Measurements from ENCODE around the gene TRIM33. TPM values are rescaled to one million over a fixed set of nuclear protein-coding genes. Genes with fewer than 3 reads are reported as not detected.

Gene TRIM33
- total and polyA plus RNA-seq, 10 of the 15 experiments (the other 5 are each of a cell fraction or from before 2014, with no cell fraction given): 9.0 to 40.3 (median 22.0) TPM

- peaks cover 41% of the 10 kb centered on the region for H3K79me2 ChIP-seq (ENCODE audit: control insufficient read depth, insufficient read depth, low read length)
- POLR2A ChIA-PET: interaction anchor here (1.6 kb wide), 1 partner anchor 18 kb away, joined by 4 read pairs; no protein-coding TSS in a partner anchor
- H3K36me3 ChIP-seq (ENCODE audit: control insufficient read depth in 2 of 2, insufficient read depth in 2 of 2, low read length in 1 of 2): no peaks in the 10 kb centered on the region
- H3K4me3 ChIP-seq: no peak overlapping the region
- no peak for ATAC-seq
- intact Hi-C loops (cut with micrococcal nuclease; ENCODE audit: unreplicated experiment) (no loop called here), in situ Hi-C loops (cut with MboI) (no loop called here)
- no peaks in the 10 kb centered on the region for H4K20me1 ChIP-seq (ENCODE audit: control insufficient read depth, insufficient read depth)
- RAD21 ChIA-PET (ENCODE audit: unreplicated experiment): no interaction called here
- no peak overlapping the region for H3K9ac ChIP-seq (ENCODE audit: control insufficient read depth, insufficient read depth, low read length)
- no TSS peak for BruUV-seq (replicated peaks)
- no peaks in the 10 kb centered on the region for H3K4me1 ChIP-seq (ENCODE audit: control insufficient read depth, insufficient read depth, low read length)
- H3K4me2 ChIP-seq (ENCODE audit: control insufficient read depth, insufficient read depth): no peak overlapping the region
- CTCF ChIA-PET: no interaction called here
- H3K27ac ChIP-seq (ENCODE audit: control insufficient read depth, insufficient read depth): no peak overlapping the region
- no peak for FAIRE-seq
- H2AFZ ChIP-seq (ENCODE audit: control insufficient read depth, low read depth, low read length): no peak overlapping the region
- SMC1A ChIA-PET (ENCODE audit: uncharacterized antibody, unreplicated experiment): interaction anchor here (1.0 to 1.4 kb wide), 2 partner anchors 12 to 26 kb away, joined by 4 read pairs; no protein-coding TSS in a partner anchor
- WGBS (ENCODE audit: insufficient coverage, insufficient replicate concordance, low lambda C conversion rate, missing lambda C conversion rate): 48% methylated on average over 2 of the region's 2 CpGs
- TF ChIP-seq, protein P1, sequence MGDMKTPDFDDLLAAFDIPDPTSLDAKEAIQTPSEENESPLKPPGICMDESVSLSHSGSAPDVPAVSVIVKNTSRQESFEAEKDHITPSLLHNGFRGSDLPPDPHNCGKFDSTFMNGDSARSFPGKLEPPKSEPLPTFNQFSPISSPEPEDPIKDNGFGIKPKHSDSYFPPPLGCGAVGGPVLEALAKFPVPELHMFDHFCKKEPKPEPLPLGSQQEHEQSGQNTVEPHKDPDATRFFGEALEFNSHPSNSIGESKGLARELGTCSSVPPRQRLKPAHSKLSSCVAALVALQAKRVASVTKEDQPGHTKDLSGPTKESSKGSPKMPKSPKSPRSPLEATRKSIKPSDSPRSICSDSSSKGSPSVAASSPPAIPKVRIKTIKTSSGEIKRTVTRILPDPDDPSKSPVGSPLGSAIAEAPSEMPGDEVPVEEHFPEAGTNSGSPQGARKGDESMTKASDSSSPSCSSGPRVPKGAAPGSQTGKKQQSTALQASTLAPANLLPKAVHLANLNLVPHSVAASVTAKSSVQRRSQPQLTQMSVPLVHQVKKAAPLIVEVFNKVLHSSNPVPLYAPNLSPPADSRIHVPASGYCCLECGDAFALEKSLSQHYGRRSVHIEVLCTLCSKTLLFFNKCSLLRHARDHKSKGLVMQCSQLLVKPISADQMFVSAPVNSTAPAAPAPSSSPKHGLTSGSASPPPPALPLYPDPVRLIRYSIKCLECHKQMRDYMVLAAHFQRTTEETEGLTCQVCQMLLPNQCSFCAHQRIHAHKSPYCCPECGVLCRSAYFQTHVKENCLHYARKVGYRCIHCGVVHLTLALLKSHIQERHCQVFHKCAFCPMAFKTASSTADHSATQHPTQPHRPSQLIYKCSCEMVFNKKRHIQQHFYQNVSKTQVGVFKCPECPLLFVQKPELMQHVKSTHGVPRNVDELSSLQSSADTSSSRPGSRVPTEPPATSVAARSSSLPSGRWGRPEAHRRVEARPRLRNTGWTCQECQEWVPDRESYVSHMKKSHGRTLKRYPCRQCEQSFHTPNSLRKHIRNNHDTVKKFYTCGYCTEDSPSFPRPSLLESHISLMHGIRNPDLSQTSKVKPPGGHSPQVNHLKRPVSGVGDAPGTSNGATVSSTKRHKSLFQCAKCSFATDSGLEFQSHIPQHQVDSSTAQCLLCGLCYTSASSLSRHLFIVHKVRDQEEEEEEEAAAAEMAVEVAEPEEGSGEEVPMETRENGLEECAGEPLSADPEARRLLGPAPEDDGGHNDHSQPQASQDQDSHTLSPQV (IDR thresholded peaks at IDR 0.05): no peak
- TF ChIP-seq JUND (IDR thresholded peaks at IDR 0.05; ENCODE audit: low read depth, low read length) (no peak), TAF1 (IDR thresholded peaks at IDR 0.05; ENCODE audit: borderline replicate concordance, low read depth, low read length) (no peak), RELA (IDR thresholded peaks at IDR 0.05; ENCODE audit: borderline replicate concordance, partially characterized antibody) (no peak), SUPT20H (IDR thresholded peaks at IDR 0.05; ENCODE audit: borderline replicate concordance, control insufficient read depth, low read depth, low read length) (no peak), BCL3 (IDR thresholded peaks at IDR 0.05; ENCODE audit: borderline replicate concordance, insufficient read depth, low read depth, low read length, poor library complexity, severe bottlenecking) (no peak), TARDBP (IDR thresholded peaks at IDR 0.05; ENCODE audit: borderline replicate concordance) (no peak), SIX5 (IDR thresholded peaks at IDR 0.05; ENCODE audit: low read depth, low read length, severe bottlenecking) (no peak), SREBF2 (IDR thresholded peaks at IDR 0.05; ENCODE audit: low read length) (no peak), IKZF1 (conservative IDR thresholded peaks at IDR 0.05) (no peak), HDAC6 (IDR thresholded peaks at IDR 0.05; ENCODE audit: unreplicated experiment) (no peak), HSF1 (IDR thresholded peaks at IDR 0.05; ENCODE audit: low read depth, low read length) (no peak), RCOR1 (conservative IDR thresholded peaks at IDR 0.05; ENCODE audit: low read depth, low read length) (no peak)
- TF ChIP-seq, protein P2, sequence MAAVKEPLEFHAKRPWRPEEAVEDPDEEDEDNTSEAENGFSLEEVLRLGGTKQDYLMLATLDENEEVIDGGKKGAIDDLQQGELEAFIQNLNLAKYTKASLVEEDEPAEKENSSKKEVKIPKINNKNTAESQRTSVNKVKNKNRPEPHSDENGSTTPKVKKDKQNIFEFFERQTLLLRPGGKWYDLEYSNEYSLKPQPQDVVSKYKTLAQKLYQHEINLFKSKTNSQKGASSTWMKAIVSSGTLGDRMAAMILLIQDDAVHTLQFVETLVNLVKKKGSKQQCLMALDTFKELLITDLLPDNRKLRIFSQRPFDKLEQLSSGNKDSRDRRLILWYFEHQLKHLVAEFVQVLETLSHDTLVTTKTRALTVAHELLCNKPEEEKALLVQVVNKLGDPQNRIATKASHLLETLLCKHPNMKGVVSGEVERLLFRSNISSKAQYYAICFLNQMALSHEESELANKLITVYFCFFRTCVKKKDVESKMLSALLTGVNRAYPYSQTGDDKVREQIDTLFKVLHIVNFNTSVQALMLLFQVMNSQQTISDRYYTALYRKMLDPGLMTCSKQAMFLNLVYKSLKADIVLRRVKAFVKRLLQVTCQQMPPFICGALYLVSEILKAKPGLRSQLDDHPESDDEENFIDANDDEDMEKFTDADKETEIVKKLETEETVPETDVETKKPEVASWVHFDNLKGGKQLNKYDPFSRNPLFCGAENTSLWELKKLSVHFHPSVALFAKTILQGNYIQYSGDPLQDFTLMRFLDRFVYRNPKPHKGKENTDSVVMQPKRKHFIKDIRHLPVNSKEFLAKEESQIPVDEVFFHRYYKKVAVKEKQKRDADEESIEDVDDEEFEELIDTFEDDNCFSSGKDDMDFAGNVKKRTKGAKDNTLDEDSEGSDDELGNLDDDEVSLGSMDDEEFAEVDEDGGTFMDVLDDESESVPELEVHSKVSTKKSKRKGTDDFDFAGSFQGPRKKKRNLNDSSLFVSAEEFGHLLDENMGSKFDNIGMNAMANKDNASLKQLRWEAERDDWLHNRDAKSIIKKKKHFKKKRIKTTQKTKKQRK (IDR thresholded peaks at IDR 0.05; ENCODE audit: low read depth, low read length): no peak
- peaks cover 7% of the 10 kb centered on the region for H3K9me3 ChIP-seq (replicated peaks; ENCODE audit: control insufficient read depth, insufficient read depth, low read length)
- no peak for DNase-seq (ENCODE audit: low read depth, low spot score)
- H3K27me3 ChIP-seq (replicated peaks in 1 of 2; ENCODE audit: control insufficient read depth in 2 of 2, insufficient read depth in 2 of 2, low read length in 1 of 2): no peaks in the 10 kb centered on the region
Measured at GRCh38 chr1:114488739-114489138, 22.3 kb downstream of the TRIM33 start.
